GM19351 (cell line): ENCODE measurements around the gene INTS11.
"Not testable (repeated sequence)": the region's sequence is repeated elsewhere in the genome, so short reads cannot be mapped to it uniquely, and the experiment has no call there.

Source experiments
- ATAC-seq: cut with Tn5 transposase; IDR thresholded peaks from one replicate; pipeline ENCODE4 v1.9.1; 2021; ENCODE audit warnings: mild to moderate bottlenecking, moderate library complexity; ENCODE audit not compliant: unreplicated experiment

The INTS11 gene

DNA sequence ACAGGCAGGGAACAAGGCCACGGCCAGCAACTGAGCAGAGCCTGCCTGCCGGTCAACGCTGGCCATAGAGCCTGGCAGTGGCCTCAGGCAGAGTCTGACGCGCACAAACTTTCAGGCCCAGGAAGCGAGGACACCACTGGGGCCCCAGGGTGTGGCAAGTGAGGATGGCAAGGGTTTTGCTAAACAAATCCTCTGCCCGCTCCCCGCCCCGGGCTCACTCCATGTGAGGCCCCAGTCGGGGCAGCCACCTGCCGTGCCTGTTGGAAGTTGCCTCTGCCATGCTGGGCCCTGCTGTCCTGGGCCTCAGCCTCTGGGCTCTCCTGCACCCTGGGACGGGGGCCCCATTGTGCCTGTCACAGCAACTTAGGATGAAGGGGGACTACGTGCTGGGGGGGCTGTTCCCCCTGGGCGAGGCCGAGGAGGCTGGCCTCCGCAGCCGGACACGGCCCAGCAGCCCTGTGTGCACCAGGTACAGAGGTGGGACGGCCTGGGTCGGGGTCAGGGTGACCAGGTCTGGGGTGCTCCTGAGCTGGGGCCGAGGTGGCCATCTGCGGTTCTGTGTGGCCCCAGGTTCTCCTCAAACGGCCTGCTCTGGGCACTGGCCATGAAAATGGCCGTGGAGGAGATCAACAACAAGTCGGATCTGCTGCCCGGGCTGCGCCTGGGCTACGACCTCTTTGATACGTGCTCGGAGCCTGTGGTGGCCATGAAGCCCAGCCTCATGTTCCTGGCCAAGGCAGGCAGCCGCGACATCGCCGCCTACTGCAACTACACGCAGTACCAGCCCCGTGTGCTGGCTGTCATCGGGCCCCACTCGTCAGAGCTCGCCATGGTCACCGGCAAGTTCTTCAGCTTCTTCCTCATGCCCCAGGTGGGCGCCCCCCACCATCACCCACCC lies 6.9 kb upstream of the INTS11 start, which contains the start of gene TAS1R3:
TAS1R3 (plus strand) TSS at position 213 of the 898 bp plus-strand sequence; CDS start at position 279, 66 bp downstream.
- no peak for ATAC-seq

DNA sequence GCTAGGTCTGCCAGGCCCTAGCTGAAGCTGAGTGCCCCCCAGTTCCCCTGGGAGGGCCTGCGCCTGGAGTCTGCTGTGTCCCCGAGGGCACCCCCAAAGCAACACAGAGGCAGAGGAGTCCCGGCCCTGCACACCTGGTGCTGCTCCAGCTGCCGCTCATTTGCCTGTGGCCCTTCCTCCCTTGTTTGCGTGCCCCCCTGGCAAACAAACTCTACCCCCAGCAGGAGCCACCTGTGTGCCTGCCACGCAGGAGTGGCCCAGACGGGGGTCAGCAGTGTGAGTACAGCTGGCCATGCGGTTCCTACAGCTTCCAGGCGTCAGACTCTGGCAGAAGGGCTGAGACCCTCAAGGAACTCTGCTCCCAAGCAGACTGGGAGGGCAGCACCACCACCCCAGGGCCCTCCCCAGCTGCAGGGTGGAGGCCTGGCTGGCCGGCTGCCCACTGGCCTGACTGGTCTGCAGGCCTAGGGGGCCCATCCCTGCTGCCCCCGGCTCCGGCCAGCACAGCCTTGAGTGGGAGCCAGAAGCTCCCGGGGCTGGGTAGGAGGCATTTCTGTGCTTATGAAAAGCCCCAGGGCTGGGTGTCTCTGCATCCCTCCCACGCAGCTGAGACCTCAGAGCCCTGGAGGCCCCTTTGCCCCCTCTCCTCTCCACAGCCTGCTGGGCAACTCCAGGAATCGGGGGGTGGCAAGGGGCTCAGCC lies 6.1 kb upstream of the INTS11 start:
- ATAC-seq, result no peak

DNA sequence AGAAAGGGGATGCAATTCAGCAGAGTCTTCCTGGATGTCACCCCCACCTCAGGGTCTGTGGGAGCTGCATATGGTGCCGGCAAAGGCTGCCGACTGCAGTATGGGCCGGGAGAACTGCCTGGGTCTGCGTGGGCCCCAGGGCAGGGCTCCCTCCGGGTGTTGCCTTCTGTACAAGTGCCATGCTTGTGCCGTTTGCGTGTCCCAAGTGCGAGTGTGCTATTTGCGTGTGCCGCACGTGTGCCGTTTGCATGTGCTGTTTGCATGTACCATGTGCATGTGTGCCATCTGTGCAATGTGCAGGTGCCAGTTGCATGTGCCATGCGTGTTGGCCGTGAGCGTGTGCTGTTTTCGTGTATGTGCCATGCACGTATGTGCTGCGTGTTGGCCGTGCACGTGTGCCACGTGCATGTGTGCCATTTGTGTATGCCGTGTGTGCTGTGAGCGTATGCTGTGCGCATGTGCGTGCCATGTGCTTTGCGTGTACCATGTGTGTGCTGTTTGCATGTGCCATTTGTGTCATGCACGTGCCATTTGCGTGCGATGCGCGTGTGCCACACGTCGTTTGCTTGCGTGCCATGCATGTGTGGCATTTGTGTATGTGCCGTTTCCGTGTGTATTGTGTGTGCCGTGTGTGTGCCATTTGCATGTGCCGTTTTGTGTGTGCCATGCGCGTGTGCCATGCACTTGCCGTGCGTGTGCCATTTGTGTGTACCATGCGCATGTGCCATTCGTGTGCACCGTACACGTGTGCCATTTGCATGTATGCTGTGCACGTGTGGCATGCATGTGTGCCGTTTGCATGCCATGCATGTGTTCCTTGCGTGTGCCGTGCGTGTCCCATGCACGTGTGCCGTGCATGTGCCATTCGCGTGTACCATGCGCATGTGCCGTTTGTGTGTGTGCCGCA lies 5.1 kb upstream of the INTS11 start:
- no peak for ATAC-seq

DNA sequence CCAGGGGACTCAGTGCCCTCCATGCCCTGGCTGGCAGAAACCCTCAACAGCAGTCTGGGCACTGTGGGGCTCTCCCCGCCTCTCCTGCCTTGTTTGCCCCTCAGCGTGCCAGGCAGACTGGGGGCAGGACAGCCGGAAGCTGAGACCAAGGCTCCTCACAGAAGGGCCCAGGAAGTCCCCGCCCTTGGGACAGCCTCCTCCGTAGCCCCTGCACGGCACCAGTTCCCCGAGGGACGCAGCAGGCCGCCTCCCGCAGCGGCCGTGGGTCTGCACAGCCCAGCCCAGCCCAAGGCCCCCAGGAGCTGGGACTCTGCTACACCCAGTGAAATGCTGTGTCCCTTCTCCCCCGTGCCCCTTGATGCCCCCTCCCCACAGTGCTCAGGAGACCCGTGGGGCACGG lies 3.8 kb upstream of the INTS11 start:
- ATAC-seq, result no peak

DNA sequence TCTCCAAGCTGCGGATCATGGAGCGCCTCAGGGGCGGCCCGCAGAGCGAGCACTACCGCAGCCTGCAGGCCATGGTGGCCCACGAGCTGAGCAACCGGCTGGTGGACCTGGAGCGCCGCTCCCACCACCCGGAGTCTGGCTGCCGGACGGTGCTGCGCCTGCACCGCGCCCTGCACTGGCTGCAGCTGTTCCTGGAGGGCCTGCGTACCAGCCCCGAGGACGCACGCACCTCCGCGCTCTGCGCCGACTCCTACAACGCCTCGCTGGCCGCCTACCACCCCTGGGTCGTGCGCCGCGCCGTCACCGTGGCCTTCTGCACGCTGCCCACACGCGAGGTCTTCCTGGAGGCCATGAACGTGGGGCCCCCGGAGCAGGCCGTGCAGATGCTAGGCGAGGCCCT lies 2.8 kb upstream of the INTS11 start:
- no peak for ATAC-seq

DNA sequence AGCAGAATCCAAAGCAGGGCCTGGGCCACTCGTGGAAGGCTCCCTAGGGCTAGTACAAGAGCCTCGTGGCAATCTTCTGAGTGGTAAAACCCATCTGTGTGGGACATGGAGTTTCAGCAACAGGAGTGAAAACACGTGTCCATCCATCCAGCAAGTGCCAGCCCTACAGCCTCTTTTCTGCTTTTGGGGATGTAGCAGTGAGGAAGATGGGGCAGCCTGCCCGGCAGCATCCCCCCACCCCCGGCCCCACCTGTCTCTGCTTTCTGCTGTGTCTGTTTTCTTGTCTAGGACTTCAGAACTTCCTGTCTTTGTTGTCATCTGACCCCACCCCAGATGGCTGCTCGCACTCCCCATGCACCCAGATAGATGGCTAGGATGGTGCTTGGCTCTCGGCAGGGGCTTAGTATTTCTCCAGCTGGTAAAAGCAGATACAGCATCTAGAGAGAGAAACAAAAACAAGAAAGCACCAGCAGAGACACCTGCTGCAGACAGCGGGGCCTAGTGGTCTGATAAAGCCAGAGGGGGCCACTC lies 1.7 kb upstream of the INTS11 start:
- ATAC-seq, result no peak

DNA sequence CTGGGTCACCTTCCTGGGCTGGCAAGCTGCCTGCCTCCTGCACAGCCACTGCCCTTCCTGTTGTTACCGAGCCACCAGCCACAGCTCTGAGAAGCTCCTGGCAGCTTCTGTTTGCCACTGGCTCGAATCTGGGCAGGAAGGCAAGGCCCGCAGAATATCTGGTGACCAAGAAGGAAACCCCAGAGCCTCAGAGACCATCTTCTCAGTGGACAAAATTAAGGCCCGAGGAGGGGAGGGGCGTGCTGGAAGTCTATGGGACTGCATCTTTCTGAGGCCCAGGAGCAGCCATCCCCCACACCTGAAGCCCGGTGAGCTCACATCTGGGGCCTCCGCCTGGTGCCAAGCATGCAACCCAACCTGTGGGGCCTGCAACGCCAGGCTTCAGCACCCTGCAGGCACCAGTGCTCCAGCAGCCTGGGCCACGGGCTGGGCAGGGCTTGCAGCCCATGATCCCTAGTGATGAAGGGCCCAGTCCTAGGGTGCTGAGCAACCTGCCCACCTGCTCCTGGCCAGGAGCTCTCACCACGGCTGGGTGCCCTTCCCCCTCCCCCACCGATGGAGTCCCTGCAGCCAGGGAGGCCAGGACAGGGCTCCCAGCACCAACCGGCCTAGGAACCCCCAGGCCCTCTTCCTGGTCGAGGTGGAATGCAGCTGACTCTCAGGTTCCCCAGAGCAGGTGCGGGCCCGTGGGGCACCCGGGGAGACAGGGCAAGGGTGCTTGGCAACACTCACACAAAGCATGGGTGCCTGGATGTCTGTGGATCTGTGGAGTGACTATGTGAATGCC lies 1.0 kb upstream of the INTS11 start:
- ATAC-seq, result no peak

DNA sequence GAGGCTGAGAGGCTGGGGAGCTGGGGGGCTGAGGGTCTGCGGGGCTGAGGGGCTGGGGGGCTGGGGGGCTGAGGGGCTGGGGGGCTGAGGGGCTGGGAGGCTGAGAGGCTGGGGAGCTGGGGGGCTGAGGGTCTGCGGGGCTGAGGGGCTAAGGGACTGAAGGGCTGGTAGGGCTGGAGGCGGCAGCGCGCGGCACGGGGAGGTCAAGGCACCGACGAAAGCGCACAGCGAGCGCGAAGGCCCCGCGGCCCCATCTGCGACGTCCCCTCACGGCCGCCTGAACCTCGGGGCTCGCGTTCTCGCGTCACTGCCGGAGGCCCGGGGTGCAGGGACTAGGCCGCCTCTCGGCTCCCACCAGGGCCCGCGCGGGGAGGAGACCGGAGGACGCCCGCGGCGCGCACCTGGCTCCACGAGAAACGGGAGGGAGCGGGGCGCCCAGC lies 356 bp downstream of the INTS11 start:
- ATAC-seq, result peak; percentile 42

DNA sequence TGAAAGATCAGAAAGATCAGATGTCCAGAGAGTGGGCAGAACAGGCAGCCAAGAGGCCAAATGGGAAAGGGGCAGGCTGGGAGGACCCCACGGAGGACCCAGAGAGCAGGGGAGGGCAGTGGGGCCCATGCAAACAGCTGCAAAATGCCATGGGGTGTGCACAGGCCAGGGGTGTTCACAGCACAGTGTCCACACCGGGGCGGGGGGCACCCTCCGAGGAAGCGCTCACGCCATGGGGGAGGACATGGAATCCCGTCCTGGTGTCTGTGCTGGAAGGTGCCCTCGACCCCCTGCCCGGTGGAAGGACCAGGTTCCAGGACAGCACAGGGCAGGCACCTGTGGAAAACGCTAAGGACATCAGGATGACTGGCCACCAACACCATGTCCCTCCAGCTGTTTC lies 1.5 kb downstream of the INTS11 start:
- no peak for ATAC-seq

DNA sequence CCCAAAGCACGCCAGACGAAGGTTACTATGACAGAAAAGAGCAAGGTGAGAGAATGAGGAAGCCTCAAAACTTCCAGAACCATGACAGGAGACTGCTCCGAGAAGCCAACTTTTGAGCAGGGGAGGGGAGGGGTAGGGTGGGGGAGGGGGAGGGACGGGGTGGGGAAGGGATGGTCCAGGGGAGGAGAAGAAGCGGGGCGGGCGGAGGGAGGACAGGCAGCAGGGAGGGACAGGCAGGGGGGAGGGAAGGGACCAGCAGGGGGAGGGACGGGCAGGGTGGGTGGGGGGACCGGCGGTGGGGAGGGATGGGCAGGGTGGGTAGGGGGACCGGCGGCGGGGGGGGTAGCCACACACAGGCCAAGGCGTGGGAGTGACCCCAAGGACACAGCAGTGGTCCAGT lies 2.0 kb downstream of the INTS11 start:
- ATAC-seq, result no peak

DNA sequence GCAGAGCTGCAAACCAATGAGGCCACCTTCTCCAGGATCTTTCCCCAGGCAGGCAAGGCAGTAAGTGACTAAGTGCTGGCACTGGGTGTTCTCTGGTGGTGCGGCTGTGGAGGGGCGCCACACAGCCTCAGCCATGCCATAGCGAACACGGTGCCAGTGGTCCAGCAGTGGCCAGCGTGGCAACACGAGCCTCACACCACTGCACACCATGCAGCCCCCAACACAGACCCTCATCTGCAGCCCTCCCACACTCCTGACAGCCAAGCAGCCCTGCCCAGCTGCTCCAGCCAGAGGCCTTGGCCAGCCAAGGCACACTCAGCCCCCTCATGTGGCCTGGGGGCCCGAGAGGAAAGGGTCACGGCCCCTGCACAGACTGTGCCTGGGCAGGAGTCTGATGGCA lies 3.0 kb downstream of the INTS11 start:
- no peak for ATAC-seq

DNA sequence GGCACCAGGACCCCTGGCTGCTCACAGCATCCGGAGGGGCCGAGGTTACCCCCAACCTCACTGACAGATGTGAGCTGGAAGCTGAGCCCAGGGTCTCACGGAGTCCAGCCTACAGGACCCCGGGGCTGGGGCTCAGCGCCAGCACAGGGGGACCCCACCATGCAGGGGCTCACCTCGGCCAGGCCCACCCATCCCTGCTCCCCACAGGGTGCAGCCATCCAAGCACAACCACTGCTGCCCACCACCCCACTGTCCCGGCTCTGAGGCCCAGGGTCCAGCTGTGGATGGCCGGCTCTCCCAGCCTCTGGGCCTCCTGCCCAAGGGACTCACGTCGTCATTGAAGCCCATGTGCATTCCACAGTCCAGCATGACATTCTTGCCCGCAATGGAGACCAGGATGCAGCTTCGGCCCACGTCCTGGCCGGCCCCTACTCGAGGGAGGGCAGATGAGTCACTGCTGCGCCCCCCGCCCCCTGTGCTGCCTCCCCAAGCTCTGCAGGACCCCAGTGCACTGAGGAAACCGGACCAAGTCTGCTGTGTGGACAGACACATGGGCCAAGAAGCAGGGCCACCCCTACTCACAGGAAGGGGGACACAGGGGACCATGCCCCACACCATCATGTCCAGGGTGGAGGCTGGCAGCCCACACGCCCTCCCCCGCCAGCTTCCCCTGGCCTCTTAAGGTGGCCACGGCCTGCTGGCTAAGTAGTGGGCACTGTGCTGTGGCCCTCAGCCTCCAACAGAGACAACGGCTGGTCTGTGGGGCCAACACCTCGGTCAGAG lies 3.6 kb downstream of the INTS11 start:
- ATAC-seq, result no peak

DNA sequence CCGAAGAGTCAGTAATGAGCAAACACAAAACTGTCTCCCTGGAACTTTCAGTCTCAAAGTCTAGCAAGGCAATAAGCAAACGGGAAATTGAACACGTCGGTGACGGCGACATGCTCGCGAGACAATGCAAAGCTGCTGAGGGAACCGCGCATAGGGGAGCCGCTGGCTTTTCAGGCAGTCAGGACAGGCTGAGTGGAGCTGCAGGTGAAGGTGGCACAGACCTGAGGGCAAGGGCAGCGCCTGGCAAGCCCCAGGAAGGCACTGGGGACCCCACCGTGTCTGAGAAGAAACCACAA lies 4.9 kb downstream of the INTS11 start:
- ATAC-seq, result no peak

DNA sequence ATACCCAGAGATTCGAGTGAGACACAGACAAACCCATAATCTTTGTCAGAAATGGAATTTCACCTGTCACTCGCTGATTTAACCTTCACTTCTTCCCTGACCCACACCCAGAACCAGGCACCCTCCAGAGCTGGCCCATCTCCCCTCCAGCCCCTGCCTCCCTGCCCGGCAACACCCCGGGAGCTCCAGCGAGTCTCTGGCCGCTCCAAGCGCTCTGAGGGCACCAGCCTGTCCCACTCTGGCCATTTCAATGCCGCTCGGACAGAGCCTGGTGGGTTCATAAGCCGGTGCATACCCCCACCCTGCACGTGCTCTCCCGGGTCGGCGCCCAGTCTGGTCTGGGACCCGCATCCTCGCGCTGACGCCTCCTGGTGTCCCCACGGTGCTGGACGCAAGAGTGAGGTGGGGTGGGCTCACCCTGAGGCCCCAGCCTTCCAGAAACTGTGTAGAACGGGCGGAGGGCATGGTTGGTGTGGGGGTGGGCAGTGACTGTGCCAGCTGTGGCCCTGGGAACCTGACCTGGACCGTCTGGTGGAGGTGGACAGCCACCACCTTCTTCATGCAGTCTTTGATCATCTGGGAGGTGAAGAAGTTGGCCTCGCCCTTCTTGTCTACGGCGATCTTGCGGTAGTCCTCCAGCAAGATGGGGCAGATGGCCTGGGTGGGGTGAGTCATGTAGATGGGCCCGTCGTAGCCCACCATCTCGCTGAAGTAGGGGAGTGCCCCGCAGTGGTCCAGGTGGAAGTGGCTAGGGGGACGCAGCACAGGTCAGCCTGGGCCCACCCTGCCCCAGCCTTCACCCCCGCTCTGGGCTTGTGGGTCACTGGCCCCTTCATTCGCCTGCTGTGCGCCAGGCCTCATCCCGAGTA lies 5.4 kb downstream of the INTS11 start:
- no peak for ATAC-seq

DNA sequence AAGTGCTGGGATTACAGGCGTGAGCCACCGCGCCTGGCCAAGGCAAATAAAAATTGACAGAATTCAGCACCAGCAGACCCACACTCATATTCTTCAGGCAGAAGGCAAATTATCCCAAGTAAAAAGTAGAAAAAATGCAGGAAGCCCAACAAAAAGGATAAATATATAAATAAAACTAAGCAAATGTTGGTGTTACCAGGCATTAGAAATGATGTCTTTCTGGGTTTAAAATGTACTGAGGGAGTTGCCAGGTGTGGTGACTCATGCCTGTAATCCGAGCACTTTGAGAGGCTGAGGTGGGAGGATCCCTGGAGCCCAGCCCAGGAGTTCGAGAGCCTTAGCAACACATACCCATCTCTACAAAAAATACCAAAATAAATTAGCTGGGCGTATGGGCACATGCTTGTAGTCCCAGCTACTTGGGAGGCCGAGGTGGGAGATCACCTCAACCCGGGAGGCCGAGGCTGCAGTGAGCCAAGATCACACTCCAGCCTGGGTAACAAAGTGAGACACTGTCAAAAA lies 6.3 kb downstream of the INTS11 start:
- ATAC-seq, result no peak

DNA sequence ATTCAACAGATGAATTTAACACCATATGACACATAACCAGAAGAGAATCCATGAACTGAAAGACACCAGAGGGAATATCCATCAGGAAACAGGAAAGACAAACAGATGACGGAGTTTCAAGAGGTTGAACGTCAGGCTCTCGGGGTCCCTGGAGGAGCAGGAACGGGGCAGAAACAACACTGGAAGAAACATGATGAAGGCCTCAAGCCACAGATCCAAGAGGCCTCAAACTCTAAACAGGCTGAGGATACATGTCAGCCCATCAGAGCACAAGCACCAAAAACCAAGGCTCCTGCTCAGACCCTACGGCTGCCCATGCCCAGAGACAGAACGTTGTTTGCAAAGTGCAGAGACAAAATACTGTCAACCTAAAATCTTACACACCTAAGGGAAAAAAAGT lies 7.0 kb downstream of the INTS11 start:
- ATAC-seq, result no peak

DNA sequence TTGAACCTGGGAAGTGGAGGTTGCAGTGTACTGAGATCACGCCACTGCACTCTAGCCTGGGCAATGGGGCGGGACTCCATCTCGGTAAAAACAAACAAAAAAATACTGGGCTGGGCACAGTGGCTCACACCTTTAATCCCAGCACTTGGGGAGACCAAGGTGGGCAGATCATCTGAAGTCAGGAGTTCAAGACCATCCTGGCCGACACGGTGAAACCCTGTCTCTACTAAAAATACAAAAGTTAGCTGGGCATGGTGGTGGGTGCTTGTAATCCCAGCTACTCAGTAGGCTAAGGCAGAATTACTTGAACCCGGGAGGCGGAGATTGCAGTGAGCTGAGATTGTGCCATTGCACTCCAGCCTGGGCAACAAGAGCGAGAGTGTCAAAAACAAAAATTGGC lies 8.3 kb downstream of the INTS11 start:
- ATAC-seq, result not testable (repeated sequence)

DNA sequence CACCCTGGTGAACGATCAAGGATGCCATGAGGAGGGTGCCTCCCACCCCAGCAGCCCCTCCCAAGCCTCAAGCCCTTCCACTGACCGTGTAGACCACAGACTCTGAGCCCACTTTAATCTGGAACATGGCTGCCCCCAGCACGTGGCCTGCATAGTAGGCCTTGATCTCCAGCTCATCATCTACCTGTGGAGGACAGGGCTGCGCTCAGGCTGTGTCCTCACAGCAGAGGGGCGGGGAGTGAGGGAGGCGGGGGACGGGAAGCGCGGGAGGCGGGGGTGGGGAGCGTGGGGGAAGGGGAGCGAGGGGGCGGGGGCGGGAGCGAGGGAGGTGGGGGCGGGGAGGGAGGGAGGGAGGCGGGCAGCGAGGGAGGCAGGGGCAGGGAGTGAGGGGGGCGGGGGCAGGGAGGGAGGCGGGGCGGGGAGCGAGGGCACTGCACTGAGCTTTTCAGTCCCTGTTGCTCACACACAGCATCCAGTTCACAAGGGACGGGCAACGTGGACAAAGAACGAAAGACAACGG lies 9.0 kb downstream of the INTS11 start:
- ATAC-seq, result no peak
